ENCODE results near the gene ORC5. TPM values are rescaled to one million over a fixed set of nuclear protein-coding genes. Genes with fewer than 3 reads are reported as not detected.

The ORC5 gene
- polyA plus RNA-seq, 3 donors: 2.8 to 7.9 (median 7.0) TPM

- no CpG with 5 or more reads among the region's 3 CpGs for WGBS (ENCODE audit: insufficient coverage)
- Histone ChIP-seq H4K20me1 (ENCODE audit: insufficient read depth, low read length) (no peaks in the 10 kb centered on the region), H3K27me3 (ENCODE audit: control insufficient read depth in 2 of 2, insufficient read depth in 2 of 2, low read length in 2 of 2) (no peaks in the 10 kb centered on the region), H3K4me1 (ENCODE audit: control insufficient read depth in 1 of 2, insufficient read depth in 2 of 2, low read length in 2 of 2) (no peaks in the 10 kb centered on the region), H3K36me3 (replicated peaks in 1 of 2; ENCODE audit: control insufficient read depth in 1 of 2, insufficient read depth in 2 of 2, low read length in 2 of 2) (peaks cover 8 to 29% of the 10 kb centered on the region in 2 donors), H2AFZ (ENCODE audit: insufficient read depth, low read depth, low read length, poor library complexity, severe bottlenecking) (no peak overlapping the region), H3K79me2 (ENCODE audit: insufficient read depth, low read length) (no peaks in the 10 kb centered on the region), H3K9ac (ENCODE audit: insufficient read depth, low read length, poor library complexity, severe bottlenecking) (no peak overlapping the region), H3K4me2 (replicated peaks; ENCODE audit: extremely low read depth, low read length, poor library complexity, severe bottlenecking) (no peak overlapping the region), H3K9me3 (replicated peaks in 1 of 2; ENCODE audit: control insufficient read depth in 1 of 2, insufficient read depth in 1 of 2, low read length in 2 of 2) (no peaks in the 10 kb centered on the region), H3K4me3 (replicated peaks in 1 of 3; ENCODE audit: low read depth in 2 of 3, low read length in 3 of 3) (no peak overlapping the region), H3K27ac (ENCODE audit: low read depth in 1 of 2, low read length in 2 of 2) (no peak overlapping the region)
- TF ChIP-seq CTCF (IDR thresholded peaks at IDR 0.05): no peak
- no peak for DNase-seq
- H3K36me3 Mint-ChIP-seq: peaks cover 29 to 33% of the 10 kb centered on the region in 2 donors
- H3K4me1 Mint-ChIP-seq: no peaks in the 10 kb centered on the region
- H3K27me3 Mint-ChIP-seq (ENCODE audit: low read depth in 3 of 3): peaks cover 0 to 2% (median 0%) of the 10 kb centered on the region in 3 donors
- intact Hi-C loops (cut with micrococcal nuclease): no loop called here
- H3K27ac Mint-ChIP-seq: no peak overlapping the region
- H3K9me3 Mint-ChIP-seq: peaks cover 0 to 2% (median 0%) of the 10 kb centered on the region in 7 donors
- no peak overlapping the region for H3K4me3 Mint-ChIP-seq
These were observed 83.3 kb downstream of the ORC5 start for GRCh38 chr7:104124469-104124868.

GRCh38 chr7:104123786-104124185 is 84.0 kb downstream of the ORC5 start:
- no peak overlapping the region for H3K4me3 Mint-ChIP-seq
- Histone ChIP-seq H3K4me3 (replicated peaks in 1 of 3; ENCODE audit: low read depth in 2 of 3, low read length in 3 of 3) (no peak overlapping the region), H3K36me3 (replicated peaks in 1 of 2; ENCODE audit: control insufficient read depth in 1 of 2, insufficient read depth in 2 of 2, low read length in 2 of 2) (peaks cover 8 to 29% of the 10 kb centered on the region in 2 donors), H2AFZ (ENCODE audit: insufficient read depth, low read depth, low read length, poor library complexity, severe bottlenecking) (no peak overlapping the region), H3K9me3 (replicated peaks in 1 of 2; ENCODE audit: control insufficient read depth in 1 of 2, insufficient read depth in 1 of 2, low read length in 2 of 2) (no peaks in the 10 kb centered on the region), H4K20me1 (ENCODE audit: insufficient read depth, low read length) (no peaks in the 10 kb centered on the region), H3K4me1 (ENCODE audit: control insufficient read depth in 1 of 2, insufficient read depth in 2 of 2, low read length in 2 of 2) (no peaks in the 10 kb centered on the region), H3K27ac (ENCODE audit: low read depth in 1 of 2, low read length in 2 of 2) (no peak overlapping the region), H3K79me2 (ENCODE audit: insufficient read depth, low read length) (no peaks in the 10 kb centered on the region), H3K27me3 (ENCODE audit: control insufficient read depth in 2 of 2, insufficient read depth in 2 of 2, low read length in 2 of 2) (no peaks in the 10 kb centered on the region), H3K9ac (ENCODE audit: insufficient read depth, low read length, poor library complexity, severe bottlenecking) (no peak overlapping the region), H3K4me2 (replicated peaks; ENCODE audit: extremely low read depth, low read length, poor library complexity, severe bottlenecking) (no peak overlapping the region)
- H3K27ac Mint-ChIP-seq: no peak overlapping the region
- H3K27me3 Mint-ChIP-seq (ENCODE audit: low read depth in 3 of 3): peaks cover 0 to 2% (median 0%) of the 10 kb centered on the region in 3 donors
- H3K9me3 Mint-ChIP-seq: peaks cover 0 to 2% (median 0%) of the 10 kb centered on the region in 7 donors
- peaks cover 25 to 28% of the 10 kb centered on the region in 2 donors for H3K36me3 Mint-ChIP-seq
- WGBS (ENCODE audit: insufficient coverage): no CpG with 5 or more reads among the region's 3 CpGs
- no peak for TF ChIP-seq CTCF (IDR thresholded peaks at IDR 0.05)
- intact Hi-C loops (cut with micrococcal nuclease): no loop called here
- H3K4me1 Mint-ChIP-seq: no peaks in the 10 kb centered on the region
- DNase-seq: no peak
